HepG2 (cell line): Measurements from ENCODE around the gene C20orf141. TPM values are rescaled to one million over a fixed set of nuclear protein-coding genes. Genes with fewer than 3 reads are reported as not detected.
A peak's percentile ranks its signal among the peaks of the same experiment; 100 is the strongest.

Experiments used
- ATAC-seq: fragments of 200-7000 bp; cut with Tn5 transposase; 3 replicates; pipeline ENCODE4 v1.9.1; 2020; ENCODE audit warnings: mild to moderate bottlenecking, moderate library complexity
- BruUV-seq: library from RNA; stranded (reverse); fragments of 400-500 nt; replicated peaks from 2 replicates; lab custom pipeline; 2021; lab: Mats Ljungman, UMichigan
- CTCF ChIA-PET: fragments of 300-600 bp; formaldehyde crosslinking; extraction: SDS; loops from one replicate; lab custom pipeline; 2021; ENCODE audit warnings: low total read pairs, inconsistent platforms, low intra/inter-chr PET ratio; lab: Yijun Ruan, JAX
- POLR2A ChIA-PET: fragments of 350-600 bp; sonication (Branson Sonifier 250); formaldehyde crosslinking; loops from one replicate; lab custom pipeline; 2020; ENCODE audit warnings: antibody characterized with exemption, inconsistent platforms; lab: Yijun Ruan, JAX
- DNase-seq: peaks from one replicate; pipeline ENCODE4 v3.0.0-alpha.2; 2015; ENCODE audit warnings: low spot score
- FAIRE-seq: peaks from 3 replicates; lab custom pipeline; 2011; peaks lifted over from hg19 to GRCh38; lab: Jason Lieb, UNC
- H2AFZ ChIP-seq: one replicate; pipeline ENCODE4 v1.6.1; 2011; ENCODE audit warnings: low read length, inconsistent platforms
- H3K27ac ChIP-seq: fragments of 300-600 bp; 3 replicates; pipeline ENCODE4 v1.8.0; 2011; ENCODE audit warnings: mixed run types, mild to moderate bottlenecking, mixed read lengths, low read length, inconsistent platforms; ENCODE audit not compliant: insufficient read depth; ENCODE audit errors: extremely low read length
- H3K27me3 ChIP-seq, 2 experiments: fragments of 200-600 bp in 1 of 2; 2 replicates in 1 of 2; 3 replicates in 1 of 2; pipeline versions ENCODE4 v1.6.0 to v1.8.0; 2011; ENCODE audit warnings: low read length in 2 of 2, mild to moderate bottlenecking in 2 of 2, moderate library complexity in 2 of 2, inconsistent platforms in 1 of 2; ENCODE audit not compliant: insufficient read depth in 2 of 2, control insufficient read depth in 1 of 2
- H3K36me3 ChIP-seq, 2 experiments: fragments of 200-600 bp in 1 of 2; replicated peaks in 1 of 2; 2 replicates in 1 of 2; 3 replicates in 1 of 2; pipeline versions ENCODE4 v1.5.1 to v1.8.0; 2011; ENCODE audit warnings: low read length in 2 of 2, inconsistent platforms in 1 of 2; ENCODE audit not compliant: insufficient read depth in 2 of 2, control insufficient read depth in 1 of 2
- H3K4me1 ChIP-seq: 2 replicates; pipeline ENCODE4 v1.5.1; 2012; ENCODE audit warnings: low read length, inconsistent platforms; ENCODE audit not compliant: insufficient read depth
- H3K4me2 ChIP-seq: 2 replicates; pipeline ENCODE4 v1.6.0; 2011; ENCODE audit warnings: low read depth, low read length, inconsistent platforms
- H3K4me3 ChIP-seq, 3 experiments: fragments of 200-600 bp in 1 of 3; sonication (generic), shearing (Covaris generic) in 1 of 3; replicated peaks in 1 of 3; 2 replicates each; pipeline ENCODE4 v1.5.1; 2011 to 2016; ENCODE audit warnings: low read length in 3 of 3, inconsistent platforms in 2 of 3, low read depth in 2 of 3, mild to moderate bottlenecking in 2 of 3, control low read depth in 1 of 3, mixed read lengths in 1 of 3; ENCODE audit not compliant: insufficient read depth in 1 of 3
- H3K79me2 ChIP-seq: one replicate; pipeline ENCODE4 v1.6.1; 2011; ENCODE audit warnings: low read length, inconsistent platforms; ENCODE audit not compliant: insufficient read depth
- H3K9ac ChIP-seq: 2 replicates; pipeline ENCODE4 v1.6.0; 2011; ENCODE audit warnings: mild to moderate bottlenecking, low read depth, low read length, inconsistent platforms; ENCODE audit not compliant: insufficient read depth
- H3K9me3 ChIP-seq: 2 replicates; pipeline ENCODE4 v1.5.1; 2012; ENCODE audit warnings: mild to moderate bottlenecking, low read length
- H4K20me1 ChIP-seq: 2 replicates; pipeline ENCODE4 v1.6.0; 2011; ENCODE audit warnings: inconsistent platforms, mild to moderate bottlenecking, low read length, moderate library complexity; ENCODE audit not compliant: insufficient read depth
- MIER3 ChIP-seq: IDR thresholded peaks from 2 replicates; pipeline ENCODE4 v1.6.1; 2016; ENCODE audit warnings: missing compliant biosample characterization, borderline replicate concordance
- PHF21A ChIP-seq: sonication (generic); formaldehyde crosslinking; IDR thresholded peaks from 2 replicates; pipeline ENCODE4 v1.5.0; 2020; ENCODE audit warnings: mild to moderate bottlenecking, missing genetic modification reagents
- RAD21 ChIP-seq: fragments of 450-650 bp; formaldehyde crosslinking; IDR thresholded peaks from 2 replicates; pipeline ENCODE4 v1.5.0; 2020; ENCODE audit warnings: mild to moderate bottlenecking
- SMAD1 ChIP-seq: sonication (generic); formaldehyde crosslinking; IDR thresholded peaks from 2 replicates; pipeline ENCODE4 v1.4.0; 2020; ENCODE audit warnings: missing genetic modification reagents, low read depth, mild to moderate bottlenecking, borderline replicate concordance
- SPEN ChIP-seq: sonication (generic); formaldehyde crosslinking; IDR thresholded peaks from 2 replicates; pipeline ENCODE4 v1.5.1; 2020; ENCODE audit warnings: low read depth, mild to moderate bottlenecking, missing genetic modification reagents
- TOE1 ChIP-seq: sonication (generic); formaldehyde crosslinking; IDR thresholded peaks from 2 replicates; pipeline ENCODE4 v1.4.0; 2020; ENCODE audit warnings: mild to moderate bottlenecking, missing genetic modification reagents
- ZNF33A ChIP-seq: sonication (generic); formaldehyde crosslinking; IDR thresholded peaks from 2 replicates; pipeline ENCODE4 v1.5.1; 2020; ENCODE audit warnings: missing genetic modification reagents, mild to moderate bottlenecking, moderate library complexity, borderline replicate concordance
- ZNF432 ChIP-seq: sonication (generic); formaldehyde crosslinking; IDR thresholded peaks from 2 replicates; pipeline ENCODE4 v1.5.0; 2020; ENCODE audit warnings: missing genetic modification reagents, mild to moderate bottlenecking, borderline replicate concordance
- ZNF569 ChIP-seq: sonication (generic); formaldehyde crosslinking; IDR thresholded peaks from 2 replicates; pipeline ENCODE4 v1.5.0; 2020; ENCODE audit warnings: mild to moderate bottlenecking, missing genetic modification reagents, moderate library complexity, borderline replicate concordance
- ZNF746 ChIP-seq: sonication (generic); formaldehyde crosslinking; IDR thresholded peaks from 2 replicates; pipeline ENCODE4 v1.8.0; 2022; ENCODE audit warnings: mild to moderate bottlenecking, missing genetic modification reagents
- WGBS: methylation state at CpG from one replicate; pipeline ENCODE4 v1.1.6; 2017; ENCODE audit warnings: low lambda C conversion rate; 5-methylcytosine and 5-hydroxymethylcytosine counted together
- in situ Hi-C: cut with HindIII; loops from 2 replicates; pipeline ENCODE4 v1.10.0; 2017; ENCODE audit warnings: low pct_unique_long_range_greater_than_20kb; ENCODE audit not compliant: extremely low pct_ligation_motif_present
- intact Hi-C: fragments of 100-400 bp; cut with micrococcal nuclease; formaldehyde crosslinking; loops from one replicate; pipeline ENCODE4 v1.10.0; 2022; ENCODE audit not compliant: unreplicated experiment
- polyA plus RNA-seq, 8 experiments: library from polyadenylated mRNA; depleted of rRNA in 3 of 8; stranded (reverse) in 7 of 8; unstranded in 1 of 8; fragments of >200 nt; fragmentation: Illumina TruSeq in 4 of 8; extraction: Trizol in 4 of 8; gene quantifications; 2 replicates each; pipeline versions ENCODE4 v1.2.1 to v1.2.3, GENCODE V29; 2011 to 2016; ENCODE audit warnings: low read depth in 4 of 8, missing spikeins in 1 of 8, mixed read lengths in 1 of 8; ENCODE audit not compliant: insufficient read depth in 1 of 8
- total RNA-seq, 5 experiments: library from RNA; depleted of rRNA; stranded (reverse); fragments of >200 nt; fragmentation: Illumina TruSeq; extraction: Trizol; gene quantifications; 2 replicates each; pipeline ENCODE4 v1.2.3, GENCODE V29; 2016; ENCODE audit warnings: low read depth in 1 of 5
- TF ChIP-seq, protein P1 (sequence below): sonication (generic); formaldehyde crosslinking; IDR thresholded peaks from 2 replicates; pipeline ENCODE4 v1.4.0; 2020; ENCODE audit warnings: low read depth, mild to moderate bottlenecking, missing genetic modification reagents

C20orf141 gene
- total and polyA plus RNA-seq, 2 of the 13 experiments (the other 11 are each of a cell fraction or from before 2014, with no cell fraction given), result not detected

DNA sequence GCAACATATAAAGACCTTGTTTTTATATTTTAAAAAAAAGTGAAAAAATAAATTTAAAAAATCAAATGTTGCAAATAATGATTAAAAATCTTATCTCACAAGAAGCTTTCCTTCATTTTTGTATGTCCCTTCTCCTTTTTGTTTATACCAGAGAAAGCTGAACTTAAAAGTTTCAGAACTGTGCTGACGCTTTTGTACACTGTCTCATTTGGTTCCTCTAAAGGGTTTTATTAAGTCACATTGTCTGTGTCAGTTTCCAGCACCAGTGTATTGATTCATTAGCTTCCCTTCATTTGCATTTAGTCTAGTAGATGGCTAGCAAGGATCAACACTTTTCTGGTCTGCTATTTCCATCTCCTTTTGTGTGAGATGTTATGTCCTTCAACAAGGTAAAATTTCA is 19.0 kb downstream of the C20orf141 start:
- Histone ChIP-seq H3K27ac (no peak overlapping the region), H3K36me3 (peaks cover 4 to 11% of the 10 kb centered on the region in 2 experiments; a peak in 3 of 5 replicates), H4K20me1 (no peaks in the 10 kb centered on the region), H3K9ac (no peak overlapping the region), H2AFZ (no peak overlapping the region), H3K4me3 (no peak overlapping the region), H3K27me3 (no peaks in the 10 kb centered on the region), H3K79me2 (no peaks in the 10 kb centered on the region), H3K4me2 (no peak overlapping the region), H3K9me3 (no peaks in the 10 kb centered on the region), H3K4me1 (peaks cover 18% of the 10 kb centered on the region)
- ChIA-PET POLR2A (no interaction called here), CTCF (no interaction called here)
- 96% methylated on average over 1 of the region's 1 CpG for WGBS
- no peak for TF ChIP-seq RAD21 (CRISPR knock-in tag)
- TF ChIP-seq SMAD1 (CRISPR knock-in tag), result no peak
- FAIRE-seq (no peak), ATAC-seq (no peak), DNase-seq (no peak)
- TSS peak; percentile 11 for BruUV-seq
- in situ Hi-C loops (no loop called here), intact Hi-C loops (no loop called here)

DNA sequence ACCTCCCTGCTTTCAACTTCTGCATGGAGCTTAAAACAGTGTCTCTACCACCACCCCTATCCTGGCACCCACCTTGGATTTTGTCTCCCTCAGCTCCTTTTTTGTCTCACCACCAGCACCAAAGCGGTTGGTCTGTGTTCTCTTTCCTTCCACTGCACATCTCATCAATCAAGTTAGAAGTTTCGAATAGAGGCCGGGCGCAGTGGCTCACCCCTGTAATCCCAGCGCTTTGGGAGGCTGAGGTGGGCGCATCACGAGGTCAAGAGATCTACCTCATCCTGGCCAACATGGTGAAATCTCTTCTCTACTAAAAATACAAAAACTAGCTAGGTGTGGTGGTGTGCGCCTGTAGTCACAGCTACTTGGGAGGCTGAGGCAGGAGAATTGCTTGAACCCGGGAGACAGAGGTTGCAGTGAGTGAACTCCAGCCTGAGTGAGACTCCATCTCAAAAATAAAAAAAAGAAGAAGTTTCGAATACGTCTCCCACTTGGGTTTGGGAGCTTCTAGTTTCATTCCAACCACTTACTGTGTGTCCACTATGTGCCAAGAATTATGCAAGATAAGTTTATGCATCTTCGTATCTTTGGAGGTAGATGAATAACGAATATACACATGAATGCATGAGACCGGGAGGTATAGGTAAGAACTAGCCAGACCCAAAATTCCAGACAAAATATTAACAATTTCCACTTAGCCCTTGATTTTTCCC is 19.8 kb downstream of the C20orf141 start:
- WGBS, result 98% methylated on average over 14 of the region's 14 CpGs
- no peak overlapping the region for H2AFZ ChIP-seq
- H3K4me3 ChIP-seq, result no peak overlapping the region
- ATAC-seq, result no peak
- BruUV-seq, result no TSS peak
- no peak for DNase-seq
- H3K9me3 ChIP-seq, result no peaks in the 10 kb centered on the region
- in situ Hi-C loops, result no loop called here
- no peak overlapping the region for H3K9ac ChIP-seq
- intact Hi-C loops, result no loop called here
- H3K79me2 ChIP-seq, result peaks cover 4% of the 10 kb centered on the region
- H3K27ac ChIP-seq, result no peak overlapping the region
- FAIRE-seq, result no peak
- H3K27me3 ChIP-seq, result no peaks in the 10 kb centered on the region
- ChIA-PET POLR2A (no interaction called here), CTCF (no interaction called here)
- peaks cover 23% of the 10 kb centered on the region for H3K4me1 ChIP-seq
- no peak overlapping the region for H3K4me2 ChIP-seq
- H3K36me3 ChIP-seq, result peaks cover 4 to 11% of the 10 kb centered on the region in 2 experiments; a peak in 3 of 5 replicates
- H4K20me1 ChIP-seq, result no peaks in the 10 kb centered on the region
- TF ChIP-seq TOE1 (CRISPR knock-in tag) (no peak), ZNF33A (CRISPR knock-in tag) (no peak), ZNF569 (no peak), SPEN (CRISPR knock-in tag) (no peak), MIER3 (CRISPR knock-in tag) (no peak), ZNF746 (CRISPR knock-in tag) (no peak), PHF21A (CRISPR knock-in tag) (no peak), ZNF432 (no peak)
- TF ChIP-seq, protein P1, sequence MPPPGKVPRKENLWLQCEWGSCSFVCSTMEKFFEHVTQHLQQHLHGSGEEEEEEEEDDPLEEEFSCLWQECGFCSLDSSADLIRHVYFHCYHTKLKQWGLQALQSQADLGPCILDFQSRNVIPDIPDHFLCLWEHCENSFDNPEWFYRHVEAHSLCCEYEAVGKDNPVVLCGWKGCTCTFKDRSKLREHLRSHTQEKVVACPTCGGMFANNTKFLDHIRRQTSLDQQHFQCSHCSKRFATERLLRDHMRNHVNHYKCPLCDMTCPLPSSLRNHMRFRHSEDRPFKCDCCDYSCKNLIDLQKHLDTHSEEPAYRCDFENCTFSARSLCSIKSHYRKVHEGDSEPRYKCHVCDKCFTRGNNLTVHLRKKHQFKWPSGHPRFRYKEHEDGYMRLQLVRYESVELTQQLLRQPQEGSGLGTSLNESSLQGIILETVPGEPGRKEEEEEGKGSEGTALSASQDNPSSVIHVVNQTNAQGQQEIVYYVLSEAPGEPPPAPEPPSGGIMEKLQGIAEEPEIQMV (CRISPR knock-in tag), result no peak
